Fibroblast of skin of right biceps (primary cell): Measurements from ENCODE around the gene TGFBR3.
"Not testable (repeated sequence)": the region's sequence is repeated elsewhere in the genome, so short reads cannot be mapped to it uniquely, and the experiment has no call there.

Experiments
- DNase-seq: peaks from one replicate; pipeline ENCODE4 v3.0.0-alpha.2; 2013

Gene TGFBR3

GRCh38 chr1:91847851-91848250 is 38.1 kb downstream of the TGFBR3 start:
- DNase-seq = no peak

- no peak for DNase-seq
Measured at GRCh38 chr1:91846639-91847013, 39.3 kb downstream of the TGFBR3 start.

DNA sequence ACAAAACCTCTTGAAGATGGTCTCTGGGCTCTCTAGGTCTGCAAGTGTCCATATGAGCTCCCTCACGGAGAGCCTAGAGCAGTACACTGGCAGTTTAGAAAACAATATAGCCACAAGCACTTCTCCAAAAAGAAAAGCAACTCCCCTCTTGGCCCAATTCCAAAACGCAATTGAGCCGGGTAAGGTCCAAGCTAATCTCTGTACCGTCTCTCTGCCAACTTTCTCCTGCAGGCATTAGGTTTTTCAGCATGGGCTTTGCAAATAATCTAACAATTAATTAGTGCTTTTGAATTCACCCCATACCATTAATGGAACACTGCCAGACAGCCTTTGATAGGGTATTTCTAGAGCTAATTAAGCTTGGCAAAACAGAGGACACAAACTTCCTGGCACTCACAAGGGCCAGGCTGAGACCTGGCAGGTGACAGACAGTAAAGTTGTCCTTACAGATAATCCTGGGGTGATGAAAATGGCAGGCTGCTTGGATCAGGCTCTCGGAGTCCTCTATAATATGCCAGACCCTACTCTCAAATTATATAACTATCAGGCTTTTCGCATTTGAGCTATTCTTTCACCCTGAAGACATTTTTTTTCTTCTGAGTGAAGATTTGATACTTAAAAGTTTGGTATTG is 39.8 kb downstream of the TGFBR3 start:
- DNase-seq = peak; percentile 37

- DNase-seq = peak; percentile 97
Measured at GRCh38 chr1:91844862-91845528, 41.0 kb downstream of the TGFBR3 start.

- no peak for DNase-seq
Measured at GRCh38 chr1:91843843-91844242, 42.1 kb downstream of the TGFBR3 start.

DNA sequence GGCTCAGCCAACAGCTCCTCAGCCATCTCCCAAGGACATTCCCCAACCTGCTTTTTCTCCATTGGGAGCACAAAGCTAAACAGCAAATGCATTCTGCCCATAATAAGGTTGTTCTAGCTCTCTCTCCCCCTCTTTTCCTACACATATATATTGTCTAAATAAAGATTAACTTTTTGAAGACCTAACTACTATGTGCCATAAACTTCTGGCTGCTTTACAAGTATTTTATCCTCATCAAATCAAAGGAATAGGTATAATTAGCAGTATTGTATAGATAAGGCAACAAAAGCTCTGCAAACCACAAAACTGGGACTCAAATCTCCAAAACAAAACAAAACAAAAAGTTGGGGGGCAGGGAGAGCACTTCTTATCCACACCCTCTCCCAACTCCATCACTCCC is 43.4 kb downstream of the TGFBR3 start:
- DNase-seq = no peak

GRCh38 chr1:91842056-91842455 is 43.9 kb downstream of the TGFBR3 start:
- DNase-seq = no peak

DNA sequence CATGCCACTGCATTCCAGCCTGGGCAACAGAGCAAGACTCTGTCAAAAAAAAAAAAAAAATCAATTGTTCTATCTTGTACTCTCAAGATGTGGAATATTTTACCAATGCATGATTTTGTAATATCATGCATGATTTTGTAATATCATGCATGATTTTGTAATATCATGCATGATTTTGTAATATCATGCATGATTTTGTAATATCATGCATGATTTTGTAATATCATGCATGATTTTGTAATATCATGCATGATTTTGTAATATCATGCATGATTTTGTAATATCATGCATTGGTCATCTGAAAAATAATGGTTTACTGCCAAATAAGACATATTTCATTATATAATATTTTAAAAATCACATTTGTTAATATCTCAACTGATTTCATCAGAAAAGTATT is 45.7 kb downstream of the TGFBR3 start:
- not testable (repeated sequence) for DNase-seq

DNA sequence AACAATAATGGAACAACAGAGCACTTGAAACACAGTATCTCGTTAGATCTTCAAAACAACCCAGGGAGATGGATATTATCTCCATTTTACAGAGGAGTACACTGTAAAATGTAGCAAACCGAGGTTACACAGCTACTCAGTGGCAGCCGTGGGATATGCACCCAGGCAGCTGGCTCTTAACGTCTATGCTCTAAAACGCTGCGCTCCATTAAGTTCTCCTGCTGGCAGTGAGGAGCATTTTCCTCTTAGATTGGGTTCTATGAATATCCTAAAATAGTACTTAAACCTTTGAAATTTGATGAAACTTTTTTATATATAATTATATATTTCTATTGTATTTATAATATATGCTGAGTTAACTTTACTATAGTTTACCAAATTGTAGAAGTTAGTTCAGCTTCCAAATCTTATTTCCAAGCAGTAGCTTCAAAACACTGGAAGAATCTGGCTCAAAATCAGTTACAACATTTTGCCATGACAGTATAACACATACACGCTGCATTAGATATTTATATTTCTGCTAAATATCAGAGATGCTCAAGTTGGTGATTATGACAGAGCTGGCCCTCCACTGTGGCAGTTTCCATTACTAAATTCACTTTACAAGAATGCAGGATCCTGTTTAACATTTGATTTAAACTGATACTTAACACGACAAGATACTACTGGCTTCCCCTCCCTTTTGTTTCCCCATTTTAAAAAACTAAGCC is 49.5 kb downstream of the TGFBR3 start:
- DNase-seq = no peak

- DNase-seq = no peak
Measured at GRCh38 chr1:91835087-91835521, 50.8 kb downstream of the TGFBR3 start.

GRCh38 chr1:91834549-91834948 is 51.4 kb downstream of the TGFBR3 start:
- not testable (repeated sequence) for DNase-seq

- DNase-seq = no peak
Measured at GRCh38 chr1:91833946-91834345, 52.0 kb downstream of the TGFBR3 start.

- peak; percentile 31 for DNase-seq
Measured at GRCh38 chr1:91831132-91831930, 54.6 kb downstream of the TGFBR3 start.

- DNase-seq = peak; percentile 56
Measured at GRCh38 chr1:91830242-91831131, 55.5 kb downstream of the TGFBR3 start.

- DNase-seq = no peak
Measured at GRCh38 chr1:91829293-91830153, 56.4 kb downstream of the TGFBR3 start.

DNA sequence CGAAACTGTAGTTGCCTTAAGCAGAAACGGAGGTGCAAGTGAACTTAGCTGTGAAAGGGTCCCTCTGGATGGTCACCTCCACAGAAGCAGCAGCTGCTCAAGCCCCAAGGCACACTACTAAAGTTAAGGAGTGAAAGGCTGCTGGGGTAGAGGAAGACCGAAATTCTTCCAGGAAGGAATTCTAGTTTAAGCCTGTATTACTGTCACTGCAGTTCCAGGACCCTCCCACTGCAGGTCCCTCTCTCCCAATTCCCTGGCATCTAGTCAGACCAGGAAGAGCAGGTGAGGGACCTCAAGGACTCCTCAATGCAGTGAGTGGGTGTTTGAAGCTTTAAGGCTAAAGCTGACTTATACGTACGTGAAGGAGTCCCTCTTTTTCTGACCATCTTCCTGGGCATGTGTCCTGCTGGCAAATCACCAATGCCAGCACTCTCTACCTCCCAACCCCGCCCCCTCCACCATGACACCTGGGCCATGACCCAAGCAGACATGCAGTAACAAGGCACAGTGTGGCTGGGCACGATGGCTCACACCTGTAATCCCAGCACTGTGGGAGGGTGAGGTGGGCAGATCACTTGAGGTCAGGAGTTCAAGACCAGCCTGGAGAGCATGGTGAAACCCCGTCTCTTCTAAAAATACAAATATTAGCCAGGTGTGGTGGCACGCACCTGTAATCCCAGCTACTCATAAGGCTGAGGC is 57.2 kb downstream of the TGFBR3 start:
- no peak for DNase-seq

DNA sequence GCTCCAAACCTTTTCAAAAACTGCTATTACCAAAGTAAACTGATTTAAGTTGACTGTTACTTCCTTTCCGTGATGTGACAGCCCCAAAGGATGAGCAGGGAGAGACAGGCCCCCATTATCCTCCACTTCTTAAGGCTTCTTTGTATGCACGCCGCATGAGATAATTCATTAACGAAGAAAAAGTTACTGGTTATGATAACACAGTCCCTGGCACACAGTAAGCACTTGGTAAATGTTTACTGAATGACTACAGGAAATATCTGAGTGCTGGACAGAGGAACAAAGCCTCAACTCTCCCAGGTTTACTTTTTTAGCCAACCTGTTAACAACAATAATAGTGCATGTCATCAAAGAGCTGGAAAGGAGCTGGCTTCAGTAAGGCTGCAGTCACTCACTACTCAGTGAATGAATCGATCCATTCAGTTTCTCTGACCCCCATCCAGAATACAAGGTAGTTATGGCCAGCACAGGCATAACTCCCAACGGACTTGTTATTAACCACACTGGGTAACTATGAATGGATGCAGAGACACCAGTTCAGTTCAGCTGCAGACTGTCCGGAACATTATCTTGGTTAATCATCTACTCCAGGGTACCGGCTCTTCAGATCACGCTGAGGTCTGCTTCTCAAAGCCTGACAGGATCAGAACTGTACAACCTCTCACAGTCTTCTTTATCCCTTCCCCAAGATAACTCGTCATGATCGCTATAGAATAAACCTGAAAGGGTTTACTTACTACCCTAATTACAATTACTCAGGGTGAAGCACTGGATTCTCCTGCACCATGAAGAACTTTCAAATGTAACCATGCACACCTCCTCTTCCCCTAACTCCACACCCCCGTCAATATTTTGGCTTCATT is 58.3 kb downstream of the TGFBR3 start:
- DNase-seq = no peak

DNA sequence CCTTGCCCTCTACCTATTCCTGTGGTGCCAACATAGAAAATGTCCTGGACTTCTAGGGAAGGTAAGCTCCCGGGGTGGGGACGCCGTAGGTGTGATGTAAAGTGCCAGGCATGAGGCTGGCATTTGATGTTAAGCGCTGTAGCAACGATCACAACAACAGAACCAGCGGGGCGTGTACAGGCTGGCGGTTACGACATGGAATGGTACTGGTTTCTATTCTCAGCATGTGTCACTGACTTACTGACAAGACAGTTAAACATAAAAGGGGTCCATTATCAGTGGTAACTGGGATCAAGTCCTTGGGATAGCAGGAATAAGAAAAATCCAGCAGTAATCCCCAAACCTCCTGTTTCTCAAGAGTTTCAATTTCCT is 58.9 kb downstream of the TGFBR3 start:
- no peak for DNase-seq

GRCh38 chr1:91826649-91827048 is 59.3 kb downstream of the TGFBR3 start:
- no peak for DNase-seq

DNA sequence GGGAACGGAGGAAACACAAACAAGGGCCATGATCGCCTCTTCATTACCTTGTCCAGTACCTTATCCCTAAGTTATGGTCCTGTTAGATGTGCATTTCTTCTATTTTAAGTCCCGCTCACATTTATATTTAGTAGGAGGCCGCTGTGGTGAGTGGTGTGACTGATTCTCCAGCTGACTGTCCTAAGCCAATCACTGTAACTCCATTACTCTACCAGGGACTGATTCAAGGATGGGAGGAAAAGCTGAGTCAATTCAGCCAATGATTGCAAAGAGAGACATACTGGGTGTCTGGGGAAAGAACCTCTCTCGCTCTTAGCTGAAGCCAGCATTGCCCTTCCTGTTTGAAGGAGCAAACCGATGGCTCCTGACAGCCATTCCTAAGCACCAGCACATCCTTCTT is 59.7 kb downstream of the TGFBR3 start:
- no peak for DNase-seq
